ENCODE data around the gene GBP1. TPM values are rescaled to one million over a fixed set of nuclear protein-coding genes. Genes with fewer than 3 reads are reported as not detected.

GBP1 gene
- total and polyA plus RNA-seq, 2 of the 8 experiments (the other 6 are each of a cell fraction or from before 2014, with no cell fraction given): not detected

GRCh38 chr1:89065079-89065868 lies at the start of gene GBP1 (continued):
- TF ChIP-seq SIN3A (conservative IDR thresholded peaks at IDR 0.05 in 1 of 2, IDR thresholded peaks at IDR 0.05 in 1 of 2; ENCODE audit: low read depth in 1 of 2, low read length in 2 of 2) (no peak), CTCF (IDR thresholded peaks at IDR 0.05; ENCODE audit: control extremely low read depth in 1 of 3, insufficient read depth in 1 of 3, low read depth in 1 of 3, low read length in 3 of 3) (no peak), RXRA (IDR thresholded peaks at IDR 0.05; ENCODE audit: insufficient read depth, low read depth, low read length) (no peak), SAP30 (IDR thresholded peaks at IDR 0.05; ENCODE audit: insufficient read depth, insufficient replicate concordance, low read length) (no peak), POLR2A (IDR thresholded peaks at IDR 0.05; ENCODE audit: control extremely low read depth in 1 of 2, low read depth in 2 of 2, low read length in 2 of 2) (no peak), BRCA1 (IDR thresholded peaks at IDR 0.05; ENCODE audit: low read depth, low read length) (no peak), CTBP2 (IDR thresholded peaks at IDR 0.05; ENCODE audit: borderline replicate concordance, insufficient read depth, insufficient read length, low read length) (no peak), CREB1 (IDR thresholded peaks at IDR 0.05) (no peak), CHD1 (IDR thresholded peaks at IDR 0.05; ENCODE audit: low read depth, low read length) (no peak)
